HCT116 (cell line): ENCODE data around the gene SEMA4B. TPM values are rescaled to one million over a fixed set of nuclear protein-coding genes. Genes with fewer than 3 reads are reported as not detected.

ENCODE experiments used
- ATAC-seq: fragments of 200-7000 bp; cut with Tn5 transposase; 2 replicates; pipeline ENCODE4 v1.9.1; 2020; ENCODE audit warnings: mild to moderate bottlenecking, moderate library complexity
- BruUV-seq: library from RNA; stranded (reverse); fragments of 400-500 nt; replicated peaks from 2 replicates; lab custom pipeline; 2021; lab: Mats Ljungman, UMichigan
- CTCF ChIA-PET: fragments of 300-600 bp; sonication (Branson Sonifier 250); formaldehyde crosslinking; loops from one replicate; lab custom pipeline; 2021; ENCODE audit warnings: antibody characterized with exemption; lab: Charles Lee
- POLR2A ChIA-PET: fragments of 300-600, 350-600 bp; sonication (Branson Sonifier 250); formaldehyde crosslinking; loops from one replicate; lab custom pipeline; 2021; ENCODE audit warnings: antibody characterized with exemption; lab: Charles Lee
- RAD21 ChIA-PET, 2 experiments: fragments of 300-600 bp; sonication (Branson Sonifier 250); formaldehyde crosslinking; loops; one replicate each; lab custom pipeline; 2023; ENCODE audit warnings: low total read pairs in 2 of 2; ENCODE audit not compliant: uncharacterized antibody in 2 of 2, unreplicated experiment in 2 of 2, low non-redundant PET in 1 of 2; lab: Charles Lee
- DNase-seq: peaks from one replicate; pipeline ENCODE4 v3.0.0-alpha.2; 2010; ENCODE audit warnings: low read depth, low spot score
- H2AFZ ChIP-seq: fragments of 200-600 bp; shearing (Covaris generic), sonication (generic); 2 replicates; pipeline ENCODE4 v1.6.1; 2017; ENCODE audit warnings: low read depth, mixed run types, mixed read lengths, antibody characterized with exemption, low read length; ENCODE audit not compliant: poor library complexity, severe bottlenecking
- H3K27ac ChIP-seq: 2 replicates; pipeline ENCODE4 v1.5.1; 2012; ENCODE audit warnings: low read depth, low read length
- H3K27me3 ChIP-seq: fragments of 200-600 bp; sonication (generic); 2 replicates; pipeline ENCODE4 v1.6.1; 2016; ENCODE audit warnings: mixed run types, low read length, mixed read lengths; ENCODE audit not compliant: insufficient read depth
- H3K36me3 ChIP-seq, 2 experiments: fragments of 200-500 bp in 1 of 2; fragments of 200-600 bp in 1 of 2; sonication (Bioruptor generic) in 1 of 2; sonication (generic) in 1 of 2; 2 replicates each; pipeline versions ENCODE4 v1.5.1 to v1.6.1; 2014 to 2016; ENCODE audit warnings: low read length in 2 of 2, inconsistent platforms in 1 of 2, mixed read lengths in 1 of 2, mixed run types in 1 of 2; ENCODE audit not compliant: insufficient read depth in 2 of 2, control insufficient read depth in 1 of 2
- H3K4me1 ChIP-seq, 2 experiments: fragments of 200-600 bp in 1 of 2; sonication (generic) in 1 of 2; 2 replicates each; pipeline versions ENCODE4 v1.5.1 to v1.6.1; 2012 to 2017; ENCODE audit warnings: low read length in 2 of 2, inconsistent platforms in 1 of 2, mild to moderate bottlenecking in 1 of 2, mixed read lengths in 1 of 2, mixed run types in 1 of 2, moderate library complexity in 1 of 2; ENCODE audit not compliant: insufficient read depth in 2 of 2, control insufficient read depth in 1 of 2
- H3K4me2 ChIP-seq: fragments of 200-600 bp; sonication (generic); 2 replicates; pipeline ENCODE4 v1.6.1; 2017; ENCODE audit warnings: mixed run types, low read length, mixed read lengths
- H3K4me3 ChIP-seq, 2 experiments: fragments of 200-600 bp in 1 of 2; sonication (generic) in 1 of 2; replicated peaks in 1 of 2; 2 replicates each; pipeline ENCODE4 v1.5.1; 2011 to 2016; ENCODE audit warnings: low read length in 2 of 2, control low read depth in 1 of 2, low read depth in 1 of 2, mild to moderate bottlenecking in 1 of 2, mixed read lengths in 1 of 2, mixed run types in 1 of 2
- H3K79me2 ChIP-seq: fragments of 200-600 bp; sonication (generic); 2 replicates; pipeline ENCODE4 v1.6.1; 2017; ENCODE audit warnings: mild to moderate bottlenecking, mixed run types, low read length, moderate library complexity, mixed read lengths; ENCODE audit not compliant: insufficient read depth
- H3K9ac ChIP-seq: fragments of 200-600 bp; sonication (generic); 2 replicates; pipeline ENCODE4 v1.6.1; 2016; ENCODE audit warnings: low read length, mixed read lengths
- H3K9me2 ChIP-seq: fragments of 200-600 bp; sonication (generic), shearing (Covaris generic); 2 replicates; pipeline ENCODE4 v1.6.1; 2017; ENCODE audit warnings: mixed run types, mild to moderate bottlenecking, moderate library complexity; ENCODE audit not compliant: insufficient read depth
- H3K9me3 ChIP-seq, 2 experiments: fragments of 200-500 bp in 1 of 2; fragments of 200-600 bp in 1 of 2; sonication (Bioruptor generic) in 1 of 2; sonication (generic) in 1 of 2; 2 replicates each; pipeline ENCODE4 v1.6.1; 2014 to 2017; ENCODE audit warnings: low read length in 2 of 2, mixed read lengths in 2 of 2, inconsistent platforms in 1 of 2, low read depth in 1 of 2, mild to moderate bottlenecking in 1 of 2, mixed run types in 1 of 2, moderate library complexity in 1 of 2; ENCODE audit not compliant: control insufficient read depth in 1 of 2, insufficient read depth in 1 of 2
- H4K20me1 ChIP-seq: fragments of 200-600 bp; sonication (generic), shearing (Covaris generic); 2 replicates; pipeline ENCODE4 v1.6.1; 2017; ENCODE audit warnings: mixed run types, mild to moderate bottlenecking, moderate library complexity; ENCODE audit not compliant: insufficient read depth
- CBX3 ChIP-seq: IDR thresholded peaks from 2 replicates; pipeline ENCODE4 v1.6.1; 2012; ENCODE audit warnings: low read depth
- EGR1 ChIP-seq: IDR thresholded peaks from 2 replicates; pipeline ENCODE4 v1.6.1; 2012; ENCODE audit warnings: low read depth
- EZH2phosphoT487 ChIP-seq: fragments of 200-600 bp; IDR thresholded peaks from 2 replicates; pipeline ENCODE4 v1.6.1; 2018; ENCODE audit warnings: antibody characterized with exemption, borderline replicate concordance
- FOSL1 ChIP-seq: IDR thresholded peaks from 2 replicates; pipeline ENCODE4 v1.6.1; 2012; ENCODE audit warnings: low read depth
- POLR2AphosphoS5 ChIP-seq: IDR thresholded peaks from 2 replicates; pipeline ENCODE4 v1.6.1; 2011; ENCODE audit warnings: mild to moderate bottlenecking, low read depth, low read length, moderate library complexity
- SP1 ChIP-seq: IDR thresholded peaks from 2 replicates; pipeline ENCODE4 v1.6.1; 2012; ENCODE audit warnings: low read depth
- SRF ChIP-seq: IDR thresholded peaks from 2 replicates; pipeline ENCODE4 v1.6.1; 2012; ENCODE audit warnings: low read depth
- YY1 ChIP-seq: IDR thresholded peaks from 2 replicates; pipeline ENCODE4 v1.6.1; 2011; ENCODE audit warnings: low read length, low read depth, moderate library complexity, mild to moderate bottlenecking; ENCODE audit not compliant: insufficient replicate concordance; ENCODE audit errors: extremely low read depth
- ZNF274 ChIP-seq: fragments of 200-500 bp; sonication (Bioruptor generic); IDR thresholded peaks from 2 replicates; pipeline ENCODE4 v1.6.1; 2014; ENCODE audit warnings: mild to moderate bottlenecking, low read depth, low read length, inconsistent platforms
- intact Hi-C: fragments of 100-400 bp; cut with micrococcal nuclease; formaldehyde crosslinking; loops from 2 replicates; pipeline ENCODE4 v1.10.0; 2022
- total RNA-seq: library from RNA; stranded (reverse); gene quantifications from one replicate; pipeline ENCODE4 v1.2.1, GENCODE V29; 2021; ENCODE audit not compliant: unreplicated experiment
- TF ChIP-seq, protein P1 (sequence below), 3 experiments: fragments of 200-600 bp in 1 of 3; sonication (generic) in 1 of 3; IDR thresholded peaks in 2 of 3; conservative IDR thresholded peaks in 1 of 3; 2 replicates each; pipeline ENCODE4 v1.5.1; 2012 to 2017; ENCODE audit warnings: low read depth in 2 of 3, low read length in 2 of 3, antibody characterized with exemption in 1 of 3, borderline replicate concordance in 1 of 3, control low read depth in 1 of 3, mild to moderate bottlenecking in 1 of 3, mixed read lengths in 1 of 3, mixed run types in 1 of 3, moderate library complexity in 1 of 3; ENCODE audit not compliant: insufficient read depth in 1 of 3
- TF ChIP-seq, protein P2 (sequence below): IDR thresholded peaks from 2 replicates; pipeline ENCODE4 v1.6.1; 2012

The SEMA4B gene
- total RNA-seq, 1 experiment from 2014 or later = 98.6 TPM

DNA sequence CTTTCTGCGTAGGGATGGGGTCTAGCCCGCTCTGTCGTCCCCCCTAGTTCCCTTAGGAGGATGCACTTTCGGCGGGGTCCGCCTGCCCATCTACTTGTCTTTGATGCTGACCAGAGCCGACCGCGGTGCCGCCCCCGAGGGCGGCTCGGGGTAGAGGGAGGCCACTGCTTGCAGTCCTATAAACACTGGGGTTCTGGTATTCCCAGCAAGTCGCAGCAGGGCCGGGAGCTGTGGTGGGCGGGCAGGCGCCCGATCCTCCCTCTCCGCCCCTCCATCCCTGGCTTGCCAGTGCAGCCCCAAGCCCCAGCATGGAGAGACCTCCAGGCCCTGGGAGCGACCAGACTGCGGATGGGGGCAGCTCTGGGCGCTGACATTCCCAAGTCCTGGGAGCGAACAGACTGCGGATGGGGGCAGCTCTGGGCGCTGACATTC is 830 bp downstream of the SEMA4B start:
- ChIA-PET POLR2A (interaction anchor here (0.6 to 1.3 kb wide), 2 partner anchors 10 to 1083 kb away, joined by 3 to 7 read pairs; no protein-coding TSS in a partner anchor), RAD21 (no interaction called here), CTCF (interaction anchor here (1.3 to 1.8 kb wide), 3 partner anchors 12 to 19 kb away, joined by 3 to 4 read pairs (median 4); no protein-coding TSS in a partner anchor)
- Histone ChIP-seq H2AFZ (no peak overlapping the region), H3K9me2 (no peaks in the 10 kb centered on the region), H3K27me3 (no peaks in the 10 kb centered on the region), H3K4me1 (peaks cover 18 to 57% of the 10 kb centered on the region in 2 experiments; a peak in 3 of 4 replicates), H3K9me3 (no peaks in the 10 kb centered on the region), H3K4me2 (peak overlapping the region; percentile 94), H4K20me1 (no peaks in the 10 kb centered on the region), H3K36me3 (peaks cover 2 to 21% of the 10 kb centered on the region in 2 experiments; a peak in 3 of 4 replicates), H3K27ac (peak overlapping the region; percentile 82), H3K4me3 (peak overlapping the region; percentile 84 to 97), H3K9ac (peak overlapping the region; percentile 89), H3K79me2 (peaks cover 55% of the 10 kb centered on the region)
- TF ChIP-seq CBX3 (no peak), SP1 (no peak), EGR1 (no peak), POLR2AphosphoS5 (no peak), YY1 (no peak), FOSL1 (no peak), EZH2phosphoT487 (no peak), SRF (no peak), ZNF274 (no peak)
- TF ChIP-seq, protein P1, sequence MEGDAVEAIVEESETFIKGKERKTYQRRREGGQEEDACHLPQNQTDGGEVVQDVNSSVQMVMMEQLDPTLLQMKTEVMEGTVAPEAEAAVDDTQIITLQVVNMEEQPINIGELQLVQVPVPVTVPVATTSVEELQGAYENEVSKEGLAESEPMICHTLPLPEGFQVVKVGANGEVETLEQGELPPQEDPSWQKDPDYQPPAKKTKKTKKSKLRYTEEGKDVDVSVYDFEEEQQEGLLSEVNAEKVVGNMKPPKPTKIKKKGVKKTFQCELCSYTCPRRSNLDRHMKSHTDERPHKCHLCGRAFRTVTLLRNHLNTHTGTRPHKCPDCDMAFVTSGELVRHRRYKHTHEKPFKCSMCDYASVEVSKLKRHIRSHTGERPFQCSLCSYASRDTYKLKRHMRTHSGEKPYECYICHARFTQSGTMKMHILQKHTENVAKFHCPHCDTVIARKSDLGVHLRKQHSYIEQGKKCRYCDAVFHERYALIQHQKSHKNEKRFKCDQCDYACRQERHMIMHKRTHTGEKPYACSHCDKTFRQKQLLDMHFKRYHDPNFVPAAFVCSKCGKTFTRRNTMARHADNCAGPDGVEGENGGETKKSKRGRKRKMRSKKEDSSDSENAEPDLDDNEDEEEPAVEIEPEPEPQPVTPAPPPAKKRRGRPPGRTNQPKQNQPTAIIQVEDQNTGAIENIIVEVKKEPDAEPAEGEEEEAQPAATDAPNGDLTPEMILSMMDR (IDR thresholded peaks at IDR 0.05 in 2 of 3, conservative IDR thresholded peaks at IDR 0.05 in 1 of 3; ENCODE audit: borderline replicate concordance in 1 of 3, insufficient read depth in 1 of 3, low read depth in 2 of 3, low read length in 2 of 3) = no peak
- TF ChIP-seq, protein P2, sequence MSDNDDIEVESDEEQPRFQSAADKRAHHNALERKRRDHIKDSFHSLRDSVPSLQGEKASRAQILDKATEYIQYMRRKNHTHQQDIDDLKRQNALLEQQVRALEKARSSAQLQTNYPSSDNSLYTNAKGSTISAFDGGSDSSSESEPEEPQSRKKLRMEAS = no peak
- peak; percentile 33 for ATAC-seq
- no peak for DNase-seq
- no TSS peak for BruUV-seq
- intact Hi-C loops = loop anchor here (2.0 kb wide), 1 partner anchor 17 kb away; no protein-coding TSS in a partner anchor
